Neutrophil (primary cell): ENCODE measurements around the gene NIBAN1.
A peak's percentile ranks its signal among the peaks of the same experiment; 100 is the strongest.

Experiments
- H3K27ac ChIP-seq: fragments of 200-600 bp; sonication (generic); 2 replicates; pipeline ENCODE4 v1.5.1; 2016; ENCODE audit warnings: mild to moderate bottlenecking, moderate library complexity
- H3K27me3 ChIP-seq: fragments of 200-600 bp; sonication (generic); 2 replicates; pipeline ENCODE4 v1.6.0; 2016; ENCODE audit warnings: mild to moderate bottlenecking
- H3K36me3 ChIP-seq: fragments of 200-600 bp; sonication (generic); 2 replicates; pipeline ENCODE4 v1.5.1; 2017
- H3K4me1 ChIP-seq, 2 experiments: fragments of 200-600 bp in 1 of 2; sonication (generic) in 1 of 2; 1 replicate in 1 of 2; 2 replicates in 1 of 2; pipeline versions ENCODE4 v1.5.1 to v1.6.1; 2013 to 2016; ENCODE audit warnings: low read depth in 1 of 2, low read length in 1 of 2, mild to moderate bottlenecking in 1 of 2, moderate library complexity in 1 of 2; ENCODE audit not compliant: control insufficient read depth in 1 of 2, insufficient read depth in 1 of 2
- H3K4me3 ChIP-seq, 2 experiments: fragments of 200-600 bp in 1 of 2; sonication (generic) in 1 of 2; 1 replicate in 1 of 2; 2 replicates in 1 of 2; pipeline ENCODE4 v1.5.1; 2013 to 2016; ENCODE audit warnings: low read depth in 1 of 2, low read length in 1 of 2, mild to moderate bottlenecking in 1 of 2, moderate library complexity in 1 of 2
- H3K9me3 ChIP-seq: fragments of 200-600 bp; sonication (generic); 2 replicates; pipeline ENCODE4 v1.5.1; 2016
- CTCF ChIP-seq: fragments of 200-600 bp; sonication (generic); IDR thresholded peaks from 2 replicates; pipeline ENCODE4 v1.5.1; 2016; ENCODE audit warnings: antibody characterized with exemption

Gene NIBAN1

DNA sequence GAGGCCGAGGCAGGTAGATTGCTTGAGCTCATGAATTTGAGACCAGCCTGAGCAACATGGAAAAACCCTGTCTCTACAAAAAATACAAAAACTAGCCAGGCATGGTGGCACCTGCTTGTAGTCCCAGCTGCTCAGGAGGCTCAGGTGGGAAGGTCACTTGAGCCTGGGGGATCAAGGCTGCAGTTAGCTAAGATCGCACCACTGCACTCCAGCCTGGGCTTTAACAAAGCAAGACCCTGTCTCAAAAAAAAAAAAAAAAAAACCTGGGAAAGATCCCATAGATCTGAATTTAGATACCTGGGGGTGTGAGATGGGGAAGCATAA is 32.9 kb downstream of the NIBAN1 start:
- Histone ChIP-seq H3K27me3 (no peaks in the 10 kb centered on the region), H3K4me3 (no peak overlapping the region), H3K27ac (no peak overlapping the region), H3K4me1 (peaks cover 24 to 38% of the 10 kb centered on the region in 2 experiments), H3K36me3 (no peaks in the 10 kb centered on the region), H3K9me3 (no peaks in the 10 kb centered on the region)
- no peak for TF ChIP-seq CTCF

DNA sequence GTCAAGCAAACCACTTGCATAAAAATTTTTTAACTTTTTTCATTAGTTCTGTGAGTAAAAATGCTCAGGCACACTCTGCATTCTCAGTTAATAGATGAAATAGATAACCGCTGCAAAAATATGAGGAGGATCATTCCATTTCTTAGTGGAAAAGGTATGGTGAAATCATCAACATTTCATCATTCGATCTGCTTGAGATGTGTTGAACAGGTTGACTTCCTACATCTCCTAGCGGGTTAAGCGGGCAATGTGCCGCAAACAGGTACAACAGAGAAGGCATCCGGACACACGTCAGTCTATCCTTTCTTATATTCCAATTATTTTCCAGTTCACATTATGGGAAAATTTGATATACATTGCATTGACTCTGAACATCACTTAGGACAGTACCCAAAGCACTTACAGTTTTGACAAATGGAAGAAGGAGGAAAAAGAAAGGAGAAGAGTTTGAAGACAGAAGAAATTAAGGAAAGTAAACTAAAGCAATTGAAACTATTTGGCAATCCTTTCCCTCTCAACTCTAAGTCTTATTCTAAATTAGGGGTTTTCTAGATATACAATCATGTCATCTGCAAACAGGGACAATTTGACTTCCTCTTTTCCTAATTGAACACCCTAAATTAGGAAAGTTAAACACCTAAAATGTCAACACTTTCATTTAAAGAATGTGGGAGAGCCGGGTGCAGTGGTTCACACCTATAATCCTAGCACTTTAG is 33.5 kb downstream of the NIBAN1 start:
- Histone ChIP-seq H3K9me3 (no peaks in the 10 kb centered on the region), H3K27me3 (no peaks in the 10 kb centered on the region), H3K4me3 (no peak overlapping the region), H3K4me1 (peaks cover 19 to 32% of the 10 kb centered on the region in 2 experiments), H3K36me3 (no peaks in the 10 kb centered on the region), H3K27ac (peak overlapping the region; percentile 10)
- no peak for TF ChIP-seq CTCF

DNA sequence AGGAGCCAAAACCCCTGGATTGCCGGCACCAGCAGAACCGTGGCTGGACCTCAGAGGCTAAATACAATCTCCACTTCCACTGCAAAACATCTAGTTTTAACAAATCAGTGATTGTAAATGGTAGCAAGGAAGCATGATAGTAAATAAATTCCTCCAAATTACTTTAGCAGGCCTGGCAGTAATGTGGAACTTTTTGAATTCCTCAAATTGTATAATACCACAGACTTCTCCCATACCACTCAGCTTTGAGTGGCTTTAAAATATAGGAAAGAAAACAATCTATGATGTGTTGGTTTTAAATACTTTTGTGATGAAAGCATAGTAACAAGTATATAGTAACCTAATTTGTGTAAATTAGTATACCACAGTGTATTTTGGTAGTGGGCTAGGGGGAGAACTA is 34.1 kb downstream of the NIBAN1 start:
- H3K4me3 ChIP-seq = no peak overlapping the region
- H3K36me3 ChIP-seq = peaks cover 1% of the 10 kb centered on the region
- peak overlapping the region; percentile 10 for H3K27ac ChIP-seq
- no peaks in the 10 kb centered on the region for H3K9me3 ChIP-seq
- TF ChIP-seq CTCF = no peak
- no peaks in the 10 kb centered on the region for H3K27me3 ChIP-seq
- H3K4me1 ChIP-seq = peaks cover 12 to 26% of the 10 kb centered on the region in 2 experiments

DNA sequence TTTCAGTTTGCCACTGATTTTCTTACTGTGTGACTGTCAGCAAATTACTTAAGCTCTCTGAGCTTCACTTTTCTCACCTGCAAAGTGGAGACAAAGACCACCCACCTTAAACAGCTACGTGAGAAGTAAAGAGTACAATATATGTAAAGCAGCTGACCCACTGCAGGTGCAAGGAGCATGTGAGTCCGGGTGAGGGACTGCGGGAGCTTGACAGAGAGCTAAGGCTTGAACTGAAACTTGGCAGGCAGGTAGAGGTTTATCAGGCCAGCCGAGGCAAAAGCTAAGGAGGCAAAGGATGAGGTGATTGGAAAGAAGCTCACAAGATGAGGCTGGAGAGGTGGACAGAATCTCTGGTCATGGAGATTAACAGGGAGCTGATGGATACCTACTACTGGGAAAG is 36.6 kb downstream of the NIBAN1 start:
- TF ChIP-seq CTCF = no peak
- peaks cover 14% of the 10 kb centered on the region for H3K36me3 ChIP-seq
- H3K9me3 ChIP-seq = no peaks in the 10 kb centered on the region
- peaks cover 5 to 12% of the 10 kb centered on the region in 2 experiments for H3K4me1 ChIP-seq
- no peak overlapping the region for H3K4me3 ChIP-seq
- H3K27ac ChIP-seq = no peak overlapping the region
- H3K27me3 ChIP-seq = no peaks in the 10 kb centered on the region

DNA sequence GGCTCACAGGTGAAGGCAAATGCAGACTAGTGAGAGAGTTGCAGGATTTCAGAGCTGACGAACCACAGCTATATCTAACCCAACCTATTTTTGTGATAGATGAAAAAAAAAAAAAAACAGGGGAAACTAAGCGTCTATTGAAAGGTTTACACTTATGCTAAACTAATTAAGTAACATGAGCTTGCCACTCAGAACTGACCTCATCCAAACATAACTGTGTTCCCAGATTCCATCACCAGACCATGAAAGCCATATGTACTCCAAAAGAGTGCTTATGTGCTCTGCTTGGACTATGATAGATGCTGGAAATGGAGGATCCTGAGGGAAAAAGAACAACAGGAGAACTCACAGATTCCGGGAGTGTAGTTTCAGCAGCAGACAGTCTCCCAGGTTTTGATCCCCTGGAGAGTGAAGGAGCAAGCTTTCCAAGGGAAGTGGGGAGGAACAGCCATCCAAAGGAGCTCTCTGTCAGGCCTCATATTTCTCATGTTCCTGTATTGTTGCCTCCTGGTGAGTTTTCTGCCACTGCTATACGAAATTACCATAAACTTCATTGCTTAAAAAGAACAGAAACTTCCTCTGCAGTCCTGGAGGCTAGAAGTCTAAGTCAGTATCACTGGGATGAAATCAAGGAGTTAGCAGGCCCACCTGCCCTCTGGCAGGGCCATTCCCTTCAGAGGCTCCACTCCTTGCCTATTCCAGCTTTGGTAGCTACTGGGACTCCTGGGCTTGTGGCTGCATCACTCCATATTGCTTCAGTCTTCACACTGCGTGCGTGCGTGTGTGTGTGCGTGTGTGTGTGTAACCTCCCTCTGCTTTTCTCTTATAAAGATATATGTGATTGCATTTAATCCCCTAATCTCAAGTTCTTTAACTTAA is 38.1 kb downstream of the NIBAN1 start:
- H3K9me3 ChIP-seq = no peaks in the 10 kb centered on the region
- H3K4me3 ChIP-seq = no peak overlapping the region
- H3K4me1 ChIP-seq = peaks cover 4 to 11% of the 10 kb centered on the region in 2 experiments
- H3K27ac ChIP-seq = peak overlapping the region; percentile 39
- peaks cover 23% of the 10 kb centered on the region for H3K36me3 ChIP-seq
- TF ChIP-seq CTCF = no peak
- H3K27me3 ChIP-seq = no peaks in the 10 kb centered on the region
